ENCODE measurements around the gene PTPN12. TPM values are rescaled to one million over a fixed set of nuclear protein-coding genes. Genes with fewer than 3 reads are reported as not detected.

The PTPN12 gene
- total and polyA plus RNA-seq, 2 of the 4 experiments (the other 2 are of a cell fraction): 24.7 to 31.0 TPM

DNA sequence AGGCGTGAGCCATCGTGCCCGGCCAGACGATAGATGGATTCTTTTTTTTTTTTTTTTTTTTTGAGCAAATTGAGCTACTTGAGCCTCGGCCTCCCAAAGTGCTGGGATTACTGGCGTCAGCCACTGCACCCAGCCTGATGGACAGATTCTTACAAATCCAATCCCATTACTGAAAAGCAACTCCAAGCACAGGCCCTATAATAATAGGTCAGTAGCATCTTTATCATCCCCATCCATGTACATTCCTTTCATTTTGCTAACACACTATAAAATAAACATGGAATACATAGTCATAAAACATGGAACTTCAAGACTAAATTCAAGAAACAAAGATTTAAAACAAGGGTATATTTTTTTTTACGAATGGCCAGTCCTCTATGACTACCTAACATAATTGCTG lies 143.2 kb downstream of the PTPN12 start:
- DNase-seq (peak; percentile 78), ATAC-seq (ENCODE audit: low read depth) (peak; percentile 76)
- Histone ChIP-seq H3K4me2 (ENCODE audit: low read depth, low read length) (no peak overlapping the region), H2BK120ac (ENCODE audit: low read depth, low read length) (no peak overlapping the region), H3K9me1 (ENCODE audit: insufficient read depth, low read length) (peaks cover 10% of the 10 kb centered on the region), H3K9ac (ENCODE audit: low read depth, low read length) (no peak overlapping the region), H2AFZ (replicated peaks; ENCODE audit: low read length, poor library complexity) (no peak overlapping the region), H4K20me1 (ENCODE audit: insufficient read depth, low read length) (peaks cover 3% of the 10 kb centered on the region; the same call in 1 of the 2 replicates), H3K23ac (ENCODE audit: low read depth, low read length) (no peak overlapping the region), H2BK20ac (ENCODE audit: low read depth, low read length) (no peak overlapping the region), H3K27ac (ENCODE audit: insufficient read depth, low read length) (no peak overlapping the region), H2BK15ac (ENCODE audit: low read depth, low read length) (no peak overlapping the region), H3K36me3 (ENCODE audit: control insufficient read depth, insufficient read depth, low read length) (peaks cover 11% of the 10 kb centered on the region), H3K14ac (replicated peaks; ENCODE audit: low read depth, low read length) (no peak overlapping the region), H3K56ac (ENCODE audit: extremely low read depth, insufficient read depth, low read length) (no peak overlapping the region), H3K4ac (ENCODE audit: low read depth, low read length) (no peak overlapping the region), H3K18ac (ENCODE audit: low read depth, low read length) (no peak overlapping the region), H3K79me1 (ENCODE audit: low read depth in 1 of 2, low read length in 2 of 2) (peaks cover 9 to 34% of the 10 kb centered on the region in 2 experiments), H4K8ac (ENCODE audit: low read depth in 2 of 2, low read length in 2 of 2) (no peak overlapping the region), H3K9me3 (ENCODE audit: control insufficient read depth, insufficient read depth, low read length) (no peaks in the 10 kb centered on the region), H2BK5ac (ENCODE audit: low read depth, low read length, poor library complexity, severe bottlenecking) (no peak overlapping the region), H2AK9ac (replicated peaks; ENCODE audit: low read depth, low read length, poor library complexity) (no peak overlapping the region), H4K5ac (ENCODE audit: low read depth, low read length) (no peak overlapping the region), H2AK5ac (ENCODE audit: low read depth, low read length) (no peak overlapping the region), H3K27me3 (ENCODE audit: control insufficient read depth, insufficient read depth, low read length) (no peaks in the 10 kb centered on the region), H3K4me3 (ENCODE audit: insufficient read depth, low read depth, low read length) (no peak overlapping the region), H3K4me1 (ENCODE audit: control insufficient read depth, insufficient read depth, low read length) (peaks cover 9% of the 10 kb centered on the region; the same call in 1 of the 2 replicates), H4K91ac (ENCODE audit: insufficient read depth, low read depth, low read length) (no peak overlapping the region)
- dilution Hi-C loops (cut with HindIII; ENCODE audit: low sequenced_read_pairs, unreplicated experiment) (no loop called here), intact Hi-C loops (cut with micrococcal nuclease) (no loop called here), in situ Hi-C loops (cut with MboI; ENCODE audit: low sequenced_read_pairs) (no loop called here)
- 82% methylated on average over 6 of the region's 7 CpGs; no CpG with 5 or more reads in 1 of the 2 experiments for WGBS, 2 experiments (ENCODE audit: extremely low coverage in 2 of 2, insufficient read length in 1 of 2)
- CTCF ChIA-PET: no interaction called here
- no TSS peak for BruUV-seq (replicated peaks)
- no peak for TF ChIP-seq RFX5 (IDR thresholded peaks at IDR 0.05; ENCODE audit: low read depth, low read length)
- POLR2A ChIA-PET (ENCODE audit: unreplicated experiment): interaction anchor here (0.6 kb wide), 1 partner anchor 410 kb away, joined by 5 read pairs; no protein-coding TSS in a partner anchor

Data from IMR-90 (cell line).